ENCODE results near the gene RNF130. TPM values are rescaled to one million over a fixed set of nuclear protein-coding genes. Genes with fewer than 3 reads are reported as not detected.
A peak's percentile ranks its signal among the peaks of the same experiment; 100 is the strongest.

The RNF130 gene
- total RNA-seq, 1 donor from 2014 or later, result 104 TPM

GRCh38 chr5:180069589-180070247 lies 1.8 kb downstream of the RNF130 start:
- Mint-ChIP-seq H3K4me1 (ENCODE audit: low read depth, unreplicated experiment) (peaks cover 20% of the 10 kb centered on the region), H3K27ac (ENCODE audit: unreplicated experiment) (peak overlapping the region; percentile 97), H3K36me3 (ENCODE audit: unreplicated experiment) (peaks cover 12% of the 10 kb centered on the region), H3K27me3 (ENCODE audit: unreplicated experiment) (peaks cover 12% of the 10 kb centered on the region), H3K4me3 (ENCODE audit: unreplicated experiment) (peak overlapping the region; percentile 98), H3K9me3 (ENCODE audit: unreplicated experiment) (peaks cover 18% of the 10 kb centered on the region)
- TF ChIP-seq CTCF (IDR thresholded peaks at IDR 0.05; ENCODE audit: partially characterized antibody, unreplicated experiment), result no peak
- no peak for DNase-seq

- Mint-ChIP-seq H3K9me3 (ENCODE audit: unreplicated experiment) (peaks cover 14% of the 10 kb centered on the region), H3K4me3 (ENCODE audit: unreplicated experiment) (peak overlapping the region; percentile 98), H3K36me3 (ENCODE audit: unreplicated experiment) (peaks cover 11% of the 10 kb centered on the region), H3K27me3 (ENCODE audit: unreplicated experiment) (peaks cover 12% of the 10 kb centered on the region), H3K27ac (ENCODE audit: unreplicated experiment) (no peak overlapping the region), H3K4me1 (ENCODE audit: low read depth, unreplicated experiment) (peaks cover 20% of the 10 kb centered on the region)
- no peak for TF ChIP-seq CTCF (IDR thresholded peaks at IDR 0.05; ENCODE audit: partially characterized antibody, unreplicated experiment)
- DNase-seq, result no peak
Measured at GRCh38 chr5:180068519-180069090, 3.0 kb downstream of the RNF130 start.

GRCh38 chr5:180067986-180068385 lies 3.6 kb downstream of the RNF130 start:
- Mint-ChIP-seq H3K36me3 (ENCODE audit: unreplicated experiment) (peaks cover 8% of the 10 kb centered on the region), H3K27ac (ENCODE audit: unreplicated experiment) (peak overlapping the region; percentile 22), H3K4me3 (ENCODE audit: unreplicated experiment) (peak overlapping the region; percentile 98), H3K4me1 (ENCODE audit: low read depth, unreplicated experiment) (peaks cover 22% of the 10 kb centered on the region), H3K27me3 (ENCODE audit: unreplicated experiment) (peaks cover 12% of the 10 kb centered on the region), H3K9me3 (ENCODE audit: unreplicated experiment) (peaks cover 11% of the 10 kb centered on the region)
- no peak for TF ChIP-seq CTCF (IDR thresholded peaks at IDR 0.05; ENCODE audit: partially characterized antibody, unreplicated experiment)
- DNase-seq, result no peak

- no peak overlapping the region for H3K4me3 Mint-ChIP-seq (ENCODE audit: unreplicated experiment)
- H3K27ac Mint-ChIP-seq (ENCODE audit: unreplicated experiment), result no peak overlapping the region
Measured at GRCh38 chr5:180060192-180060591, 11.4 kb downstream of the RNF130 start.

More at GRCh38 chr5:180060192-180060591, 11.4 kb downstream of the RNF130 start:
- Mint-ChIP-seq H3K9me3 (ENCODE audit: unreplicated experiment) (peaks cover 2% of the 10 kb centered on the region), H3K36me3 (ENCODE audit: unreplicated experiment) (peaks cover 13% of the 10 kb centered on the region), H3K4me1 (ENCODE audit: low read depth, unreplicated experiment) (peaks cover 25% of the 10 kb centered on the region), H3K27me3 (ENCODE audit: unreplicated experiment) (peaks cover 4% of the 10 kb centered on the region)
- TF ChIP-seq CTCF (IDR thresholded peaks at IDR 0.05; ENCODE audit: partially characterized antibody, unreplicated experiment), result no peak
- DNase-seq, result no peak
